Measurements from ENCODE around the gene NTN5.
"Not testable (repeated sequence)": the region's sequence is repeated elsewhere in the genome, so short reads cannot be mapped to it uniquely, and the experiment has no call there.

The NTN5 gene

GRCh38 chr19:48670699-48671445, 1.9 kb downstream of the NTN5 start:
- in situ Hi-C loops (cut with HindIII; ENCODE audit: low sequenced_read_pairs): no loop called here

- in situ Hi-C loops (cut with HindIII; ENCODE audit: low sequenced_read_pairs): no loop called here
Observed at GRCh38 chr19:48669903-48670668, 2.7 kb downstream of the NTN5 start.

- in situ Hi-C loops (cut with HindIII; ENCODE audit: low sequenced_read_pairs): no loop called here
Observed at GRCh38 chr19:48668761-48669160, 4.1 kb downstream of the NTN5 start.

GRCh38 chr19:48668332-48668731, 4.5 kb downstream of the NTN5 start:
- in situ Hi-C loops (cut with HindIII; ENCODE audit: low sequenced_read_pairs): no loop called here

- in situ Hi-C loops (cut with HindIII; ENCODE audit: low sequenced_read_pairs): no loop called here
Observed at GRCh38 chr19:48665786-48666185, 7.0 kb downstream of the NTN5 start.

- in situ Hi-C loops (cut with HindIII; ENCODE audit: low sequenced_read_pairs): no loop called here
Observed at GRCh38 chr19:48664476-48664875, 8.3 kb downstream of the NTN5 start.

GRCh38 chr19:48663667-48664066, 9.2 kb downstream of the NTN5 start:
- in situ Hi-C loops (cut with HindIII; ENCODE audit: low sequenced_read_pairs): no loop called here

- in situ Hi-C loops (cut with HindIII; ENCODE audit: low sequenced_read_pairs): no loop called here
Observed at GRCh38 chr19:48661711-48662090, 11.1 kb downstream of the NTN5 start.

GRCh38 chr19:48660852-48661710, 11.7 kb downstream of the NTN5 start:
- in situ Hi-C loops (cut with HindIII; ENCODE audit: low sequenced_read_pairs): no loop called here

GRCh38 chr19:48659768-48660167, 13.0 kb downstream of the NTN5 start:
- in situ Hi-C loops (cut with HindIII; ENCODE audit: low sequenced_read_pairs): no loop called here

- in situ Hi-C loops (cut with HindIII; ENCODE audit: low sequenced_read_pairs): no loop called here
Observed at GRCh38 chr19:48658483-48658882, 14.3 kb downstream of the NTN5 start.

GRCh38 chr19:48657828-48658227, 15.0 kb downstream of the NTN5 start:
- in situ Hi-C loops (cut with HindIII; ENCODE audit: low sequenced_read_pairs): not testable (repeated sequence)

GRCh38 chr19:48656840-48657474, 15.9 kb downstream of the NTN5 start:
- in situ Hi-C loops (cut with HindIII; ENCODE audit: low sequenced_read_pairs): no loop called here

GRCh38 chr19:48654299-48655059, 18.3 kb downstream of the NTN5 start:
- in situ Hi-C loops (cut with HindIII; ENCODE audit: low sequenced_read_pairs): no loop called here

- in situ Hi-C loops (cut with HindIII; ENCODE audit: low sequenced_read_pairs): no loop called here
Observed at GRCh38 chr19:48651683-48652048, 21.2 kb downstream of the NTN5 start.

GRCh38 chr19:48650974-48651682, 21.7 kb downstream of the NTN5 start:
- in situ Hi-C loops (cut with HindIII; ENCODE audit: low sequenced_read_pairs): no loop called here

GRCh38 chr19:48648134-48648533, 24.7 kb downstream of the NTN5 start:
- in situ Hi-C loops (cut with HindIII; ENCODE audit: low sequenced_read_pairs): no loop called here

GRCh38 chr19:48646722-48647216, 26.0 kb downstream of the NTN5 start:
- in situ Hi-C loops (cut with HindIII; ENCODE audit: low sequenced_read_pairs): no loop called here

- in situ Hi-C loops (cut with HindIII; ENCODE audit: low sequenced_read_pairs): no loop called here
Observed at GRCh38 chr19:48646001-48646721, 26.7 kb downstream of the NTN5 start, which contains the start of gene CA11. TSS of gene CA11 (minus strand) at chr19:48646187. CDS start at chr19:48645632, 555 bp downstream.
